OCI-M2 (cell line): ENCODE results near the gene STK32A.

ENCODE experiments used
- DNase-seq: peaks from one replicate; lab custom pipeline; 2025; ENCODE audit not compliant: unreplicated experiment; lab: John Stamatoyannopoulos, UW

Gene STK32A

DNA sequence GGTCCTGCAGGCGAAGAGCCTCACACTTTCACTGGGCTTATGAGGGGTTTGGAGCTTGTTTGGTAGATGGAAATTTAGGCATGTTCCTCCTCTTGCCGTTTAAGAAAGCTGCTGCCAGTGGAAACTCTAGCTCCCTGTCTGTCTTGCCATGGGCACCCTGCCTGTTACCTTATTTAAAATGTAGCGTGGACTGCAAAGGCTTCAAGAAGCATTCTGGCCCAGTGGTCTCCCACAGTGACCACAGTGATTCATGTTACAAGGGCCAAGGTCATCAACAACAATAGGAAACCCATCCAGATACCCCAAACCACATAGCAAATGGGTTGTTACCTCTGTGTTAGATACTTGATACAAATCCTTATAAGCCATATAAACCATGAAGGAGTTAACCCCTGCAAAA lies 178.4 kb downstream of the STK32A start:
- DNase-seq, result no peak

DNA sequence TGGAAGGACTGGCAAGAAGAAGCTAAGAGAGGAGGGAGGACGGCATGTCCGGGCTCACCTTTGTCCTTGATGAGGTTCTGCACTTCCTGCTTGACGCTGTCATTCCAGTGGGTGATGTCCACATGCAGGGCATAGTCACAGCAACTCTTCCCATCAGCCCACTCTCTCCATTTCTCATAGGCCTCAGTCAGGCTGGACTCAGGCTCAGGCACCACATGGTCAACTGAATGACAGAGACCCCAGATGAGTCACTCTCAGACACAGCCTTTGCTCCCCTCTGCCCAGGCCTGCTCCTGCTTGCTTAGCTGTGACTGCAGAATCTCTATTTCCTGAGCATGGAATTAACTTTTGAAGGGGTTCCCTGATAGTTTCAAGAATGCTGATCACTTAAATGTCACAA lies 180.8 kb downstream of the STK32A start:
- no peak for DNase-seq

DNA sequence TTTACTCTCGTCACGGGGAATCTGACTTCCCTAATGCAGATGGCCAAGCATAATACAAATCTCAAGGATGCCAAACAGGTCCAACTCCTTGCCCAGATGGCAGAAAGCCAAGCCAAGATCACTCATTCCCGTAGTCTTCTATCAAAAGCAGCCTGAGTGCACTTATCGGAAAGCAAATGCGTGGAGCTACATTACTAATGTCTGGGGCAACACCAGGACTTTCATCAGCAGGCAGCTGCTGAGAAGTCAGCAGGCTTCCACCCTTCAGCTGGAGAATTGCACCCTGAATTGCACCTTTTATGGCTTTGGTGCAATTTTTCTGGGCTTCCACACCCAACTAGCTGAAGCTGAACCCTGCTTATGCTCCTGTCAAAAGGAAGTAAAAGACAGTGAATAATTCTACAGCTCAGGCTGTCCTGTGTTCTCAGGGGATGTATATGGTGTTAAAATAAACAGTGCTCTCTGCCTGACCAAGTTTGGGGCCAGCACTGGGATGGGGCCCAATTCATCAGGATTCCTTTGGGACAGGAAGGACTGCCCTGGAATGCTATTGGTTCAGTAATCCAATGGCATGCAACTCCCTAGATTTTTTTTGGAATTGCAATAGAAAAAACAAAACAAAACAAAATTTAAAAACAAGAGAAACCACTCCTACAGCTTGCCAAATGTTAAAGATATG lies 182.4 kb downstream of the STK32A start:
- DNase-seq, result no peak

DNA sequence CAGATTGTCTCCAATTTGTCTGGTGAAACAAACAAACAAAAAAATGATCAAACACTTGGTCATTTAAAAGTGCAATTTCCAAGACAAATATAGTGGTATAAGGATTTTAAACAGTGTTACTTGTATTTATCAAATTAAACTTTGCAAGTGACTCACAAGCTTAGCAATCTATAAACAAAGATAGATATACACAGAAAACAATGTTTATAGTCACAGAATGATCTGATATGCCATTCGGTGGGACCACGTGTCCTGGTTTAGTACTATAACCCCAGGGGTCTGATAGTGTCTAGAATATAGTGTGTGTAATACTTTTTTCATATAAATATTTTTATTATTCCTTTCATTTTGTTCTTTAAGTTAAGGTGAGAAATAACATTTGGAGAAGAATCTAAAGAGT lies 183.8 kb downstream of the STK32A start:
- DNase-seq, result no peak

DNA sequence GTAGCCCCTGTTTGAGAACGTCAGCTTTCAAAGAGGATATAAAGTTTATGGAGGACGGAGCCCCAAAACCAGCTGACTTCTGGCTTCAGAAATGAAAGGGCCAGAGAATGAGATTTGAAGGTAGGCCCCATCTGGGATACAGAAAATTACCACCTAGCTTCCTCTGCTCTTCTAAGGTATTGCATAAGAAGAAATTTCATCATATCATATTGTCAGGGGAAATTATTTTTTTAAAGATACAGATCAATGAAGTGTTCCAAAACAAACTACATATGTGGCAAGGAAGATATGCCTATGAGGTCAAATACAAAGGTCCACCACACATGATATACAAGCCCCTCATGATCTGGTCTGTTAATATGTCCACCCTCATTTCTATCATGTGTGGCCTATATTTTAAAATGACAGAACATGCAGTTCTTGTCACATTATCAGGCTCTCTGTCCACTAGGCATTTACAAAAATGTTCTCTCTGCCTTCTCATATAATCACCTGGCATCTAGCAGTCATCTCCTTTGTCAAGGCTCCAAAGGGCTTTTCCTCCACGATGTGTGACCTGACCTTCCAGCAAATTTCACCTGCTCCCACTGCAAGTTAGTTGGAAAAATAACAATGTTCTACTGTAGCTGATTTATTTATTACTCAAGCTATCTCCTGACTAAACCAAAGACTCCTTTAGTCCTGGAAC lies 192.0 kb downstream of the STK32A start:
- DNase-seq, result no peak

DNA sequence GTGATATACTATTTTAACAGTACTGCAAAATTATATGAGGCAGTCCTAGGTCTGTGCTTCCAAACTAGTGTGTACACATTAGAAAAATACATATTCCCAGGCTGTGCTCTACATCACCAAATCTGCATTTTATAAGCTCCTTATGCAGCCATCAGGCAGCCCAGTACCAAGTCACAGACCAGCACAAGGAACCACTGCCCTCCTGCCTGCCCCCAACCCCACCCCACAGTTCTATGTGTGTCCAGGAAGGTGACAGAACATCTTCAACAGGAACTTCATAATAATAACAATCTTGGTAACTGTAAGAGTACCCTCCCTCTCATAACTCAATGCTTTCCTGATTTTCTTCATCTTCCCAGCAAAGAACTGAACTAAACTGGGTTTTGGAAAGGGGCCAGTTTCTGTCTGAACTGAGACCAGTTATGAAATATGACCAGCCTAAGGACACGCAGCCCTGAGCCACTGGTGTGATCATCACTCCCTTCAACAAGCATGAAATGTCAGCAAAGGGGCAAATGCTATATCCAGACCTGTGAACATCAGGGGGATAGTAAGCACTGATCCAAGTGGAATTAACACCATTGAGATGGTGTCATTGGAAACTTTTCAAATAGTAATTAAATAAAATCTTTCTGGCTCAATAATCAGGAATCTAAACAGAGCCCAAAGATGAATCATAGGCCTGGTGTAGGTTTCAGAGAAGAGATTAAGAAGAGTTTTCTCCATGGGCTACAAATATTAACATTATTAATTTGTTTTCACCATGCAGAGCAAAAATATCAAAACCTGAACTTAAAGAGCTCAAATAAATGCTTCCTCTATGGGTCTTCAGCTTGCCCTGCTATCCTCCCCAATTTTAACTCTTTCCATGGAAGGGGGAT lies 192.9 kb downstream of the STK32A start:
- no peak for DNase-seq

DNA sequence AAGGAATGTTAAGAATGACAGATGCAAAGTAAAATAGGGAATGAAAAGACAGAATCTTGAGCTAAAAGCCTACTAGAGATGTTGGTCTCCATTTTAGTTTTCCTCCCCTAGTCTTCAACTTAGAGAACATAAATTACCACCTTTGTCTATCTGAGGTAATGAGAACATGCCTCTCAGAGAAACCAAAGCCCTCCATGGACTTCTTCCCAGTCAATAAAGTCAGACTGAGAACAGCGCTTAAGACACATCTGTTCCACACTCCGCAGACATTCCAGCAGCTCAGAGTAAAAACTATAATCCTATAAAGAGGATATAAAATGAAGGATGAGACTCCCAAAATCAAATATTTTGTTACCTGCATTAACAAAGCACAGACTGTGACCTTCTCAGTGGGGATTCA lies 195.8 kb downstream of the STK32A start:
- DNase-seq, result no peak

DNA sequence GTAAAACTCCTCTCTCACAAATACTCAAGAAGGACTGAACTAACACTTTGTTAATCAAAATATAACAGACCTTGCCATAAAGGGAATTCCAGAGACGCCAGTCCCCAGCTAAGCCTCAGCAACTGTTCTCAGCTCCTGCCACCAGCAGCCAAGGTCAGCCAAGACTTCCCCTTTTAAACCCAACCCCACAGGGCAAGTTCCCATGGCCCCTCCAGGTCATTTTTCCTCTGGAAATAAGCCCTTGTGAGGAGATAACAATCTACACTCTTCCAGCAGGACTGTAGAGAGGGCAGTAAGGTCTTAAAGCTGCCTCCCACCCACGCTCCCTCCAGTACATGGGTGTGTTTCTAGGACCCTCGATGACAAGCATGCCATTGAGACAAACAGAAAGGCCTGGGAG lies 196.8 kb downstream of the STK32A start:
- no peak for DNase-seq

DNA sequence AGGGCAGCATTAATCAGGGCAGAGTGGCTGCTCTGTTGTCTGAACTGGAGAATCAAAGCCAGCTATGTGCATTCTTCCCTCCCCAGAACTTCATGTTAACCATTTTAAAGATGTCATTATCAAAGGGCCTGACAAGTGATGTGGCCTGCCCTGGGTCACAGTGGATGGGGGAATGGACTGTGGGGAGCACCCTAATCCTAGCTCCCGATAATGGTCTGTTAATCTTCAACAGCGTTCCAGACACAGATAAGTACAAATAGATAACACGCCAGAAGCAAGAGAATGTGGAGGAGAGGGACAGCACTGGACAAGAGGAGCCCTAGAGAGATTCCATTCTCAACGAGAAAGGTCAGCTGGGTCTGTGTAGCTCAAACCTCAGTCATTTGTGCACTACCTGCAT lies 197.5 kb downstream of the STK32A start:
- DNase-seq, result no peak

DNA sequence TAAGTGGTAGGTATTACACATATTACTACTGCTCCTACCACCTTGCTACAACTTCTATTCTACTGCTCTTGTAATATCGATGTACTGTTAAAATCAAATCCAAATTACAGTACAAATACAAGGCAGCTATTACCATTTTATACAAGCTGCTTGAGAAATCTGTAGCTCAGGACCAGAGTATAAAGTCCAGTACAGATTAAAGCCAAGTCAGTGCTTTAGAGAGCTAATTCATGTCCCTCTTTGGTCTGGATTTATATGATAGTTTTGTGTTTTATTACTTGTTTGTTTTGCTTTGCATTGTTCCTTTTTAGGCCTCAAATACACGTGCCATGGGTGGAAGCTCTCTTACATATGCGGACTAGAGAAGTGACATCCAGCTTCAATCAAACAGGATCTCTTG lies 199.2 kb downstream of the STK32A start:
- no peak for DNase-seq

DNA sequence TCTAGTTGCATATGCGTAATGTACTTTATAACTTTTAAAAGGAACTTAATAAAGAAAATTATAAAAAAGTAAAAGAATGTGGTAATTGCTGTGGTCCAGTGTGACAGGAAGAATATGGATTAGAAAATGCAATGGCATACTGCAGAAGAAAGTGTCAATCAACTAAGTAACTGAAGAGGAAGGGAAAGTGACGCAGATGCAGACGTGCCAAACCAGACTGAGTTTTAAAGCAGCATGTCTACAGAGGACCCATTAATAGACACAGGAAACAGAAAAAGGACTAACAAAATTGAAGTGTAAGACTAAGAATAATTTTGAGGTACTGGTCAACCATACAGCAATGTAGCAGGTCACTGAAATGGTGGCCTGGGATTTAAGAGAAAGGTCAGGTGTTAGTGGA lies 201.8 kb downstream of the STK32A start:
- DNase-seq, result no peak

- no peak for DNase-seq
Observed at GRCh38 chr5:147437161-147437596, 202.4 kb downstream of the STK32A start.
